DOHH2 (cell line): ENCODE measurements around the gene PHF2.

Experiments used
- H3F3A ChIP-seq: fragments of 200-600 bp; sonication (generic), shearing (Covaris generic); 2 replicates; pipeline ENCODE4 v1.6.0; 2016; ENCODE audit warnings: antibody characterized with exemption, mild to moderate bottlenecking; ENCODE audit not compliant: control insufficient read depth, insufficient read depth
- H3K27ac ChIP-seq: fragments of 200-600 bp; sonication (generic); 2 replicates; pipeline ENCODE4 v1.5.1; 2014; ENCODE audit warnings: low read depth, mild to moderate bottlenecking, low read length, moderate library complexity
- H3K27me3 ChIP-seq: fragments of 200-600 bp; sonication (generic); 2 replicates; pipeline ENCODE4 v1.6.1; 2014; ENCODE audit warnings: mild to moderate bottlenecking, low read length, mixed read lengths; ENCODE audit not compliant: control insufficient read depth
- H3K36me3 ChIP-seq: fragments of 200-600 bp; sonication (generic); 2 replicates; pipeline ENCODE4 v1.6.1; 2014; ENCODE audit warnings: mild to moderate bottlenecking, low read length, moderate library complexity, mixed read lengths; ENCODE audit not compliant: control insufficient read depth
- H3K4me1 ChIP-seq: fragments of 200-600 bp; sonication (generic); 2 replicates; pipeline ENCODE4 v1.6.1; 2014; ENCODE audit warnings: mild to moderate bottlenecking, low read length, mixed read lengths; ENCODE audit not compliant: control insufficient read depth
- H3K4me2 ChIP-seq: fragments of 200-600 bp; sonication (generic); 2 replicates; pipeline ENCODE4 v1.6.0; 2014; ENCODE audit warnings: mild to moderate bottlenecking, low read length, moderate library complexity
- H3K4me3 ChIP-seq: fragments of 200-600 bp; sonication (generic); 2 replicates; pipeline ENCODE4 v1.5.1; 2014; ENCODE audit warnings: mild to moderate bottlenecking, low read length, mixed read lengths
- H3K79me2 ChIP-seq: fragments of 200-600 bp; sonication (generic); 2 replicates; pipeline ENCODE4 v1.6.1; 2014; ENCODE audit warnings: mild to moderate bottlenecking, low read length, mixed read lengths; ENCODE audit not compliant: control insufficient read depth
- H3K9me2 ChIP-seq: fragments of 200-600 bp; sonication (generic); replicated peaks from 2 replicates; pipeline ENCODE4 v1.6.1; 2014; ENCODE audit warnings: mild to moderate bottlenecking, low read length, mixed read lengths; ENCODE audit not compliant: control insufficient read depth
- H3K9me3 ChIP-seq: fragments of 200-600 bp; sonication (generic); 2 replicates; pipeline ENCODE4 v1.6.1; 2014; ENCODE audit warnings: antibody characterized with exemption, low read length, mixed read lengths; ENCODE audit not compliant: control insufficient read depth, insufficient read depth
- H4K20me1 ChIP-seq: fragments of 200-600 bp; sonication (generic); 2 replicates; pipeline ENCODE4 v1.6.0; 2014; ENCODE audit warnings: low read depth, mild to moderate bottlenecking, antibody characterized with exemption, low read length, moderate library complexity; ENCODE audit not compliant: control insufficient read depth, insufficient read depth
- EZH2phosphoT487 ChIP-seq: fragments of 200-600 bp; sonication (generic); IDR thresholded peaks from 2 replicates; pipeline ENCODE4 v1.6.1; 2017; ENCODE audit warnings: borderline replicate concordance, mild to moderate bottlenecking, antibody characterized with exemption, low read length, moderate library complexity, mixed read lengths
- TF ChIP-seq, protein P1 (sequence below): fragments of 200-600 bp; sonication (generic); IDR thresholded peaks from one replicate; pipeline ENCODE4 v1.5.1; 2014; ENCODE audit warnings: antibody characterized with exemption, mild to moderate bottlenecking, low read depth, low read length; ENCODE audit not compliant: poor library complexity, severe bottlenecking

Gene PHF2

DNA sequence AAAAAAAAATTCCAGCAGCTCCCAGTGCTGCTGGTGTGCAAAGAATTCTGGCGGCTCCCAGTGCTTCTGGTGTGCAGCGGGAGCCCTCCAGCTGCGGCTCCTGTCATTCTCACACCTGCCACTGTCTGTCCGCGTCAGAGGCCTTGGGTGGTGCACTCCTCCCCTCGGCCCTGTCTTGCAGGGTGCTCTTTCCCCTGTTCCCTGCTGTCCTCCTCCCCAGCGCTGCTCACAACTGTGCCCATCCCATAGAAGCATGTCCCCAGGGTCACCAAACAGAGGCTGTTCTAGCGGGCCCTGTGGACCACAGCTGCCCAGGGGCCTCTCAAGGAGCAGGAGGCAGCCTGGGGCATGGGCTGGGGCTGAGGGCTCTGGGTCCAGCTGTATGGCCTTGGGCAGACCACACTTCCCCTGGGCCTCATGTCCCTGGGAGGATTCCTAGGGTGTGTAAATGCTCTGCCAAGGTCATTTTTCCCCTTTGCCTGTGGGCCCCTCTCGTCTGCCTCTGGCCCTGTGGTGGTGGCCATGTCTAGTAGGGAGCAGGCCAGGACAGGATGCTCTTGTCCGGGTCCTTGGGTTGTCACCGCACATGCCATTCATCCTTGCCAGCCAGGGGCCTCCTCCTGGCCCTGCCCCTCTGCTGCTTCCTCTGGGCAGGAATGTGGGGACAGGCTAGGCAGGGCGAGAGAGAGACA is 68.2 kb downstream of the PHF2 start:
- no peaks in the 10 kb centered on the region for H3K79me2 ChIP-seq
- H3K4me2 ChIP-seq = no peak overlapping the region
- TF ChIP-seq, protein P1, sequence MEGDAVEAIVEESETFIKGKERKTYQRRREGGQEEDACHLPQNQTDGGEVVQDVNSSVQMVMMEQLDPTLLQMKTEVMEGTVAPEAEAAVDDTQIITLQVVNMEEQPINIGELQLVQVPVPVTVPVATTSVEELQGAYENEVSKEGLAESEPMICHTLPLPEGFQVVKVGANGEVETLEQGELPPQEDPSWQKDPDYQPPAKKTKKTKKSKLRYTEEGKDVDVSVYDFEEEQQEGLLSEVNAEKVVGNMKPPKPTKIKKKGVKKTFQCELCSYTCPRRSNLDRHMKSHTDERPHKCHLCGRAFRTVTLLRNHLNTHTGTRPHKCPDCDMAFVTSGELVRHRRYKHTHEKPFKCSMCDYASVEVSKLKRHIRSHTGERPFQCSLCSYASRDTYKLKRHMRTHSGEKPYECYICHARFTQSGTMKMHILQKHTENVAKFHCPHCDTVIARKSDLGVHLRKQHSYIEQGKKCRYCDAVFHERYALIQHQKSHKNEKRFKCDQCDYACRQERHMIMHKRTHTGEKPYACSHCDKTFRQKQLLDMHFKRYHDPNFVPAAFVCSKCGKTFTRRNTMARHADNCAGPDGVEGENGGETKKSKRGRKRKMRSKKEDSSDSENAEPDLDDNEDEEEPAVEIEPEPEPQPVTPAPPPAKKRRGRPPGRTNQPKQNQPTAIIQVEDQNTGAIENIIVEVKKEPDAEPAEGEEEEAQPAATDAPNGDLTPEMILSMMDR = no peak
- no peak overlapping the region for H3K4me3 ChIP-seq
- peaks cover 24% of the 10 kb centered on the region for H3K36me3 ChIP-seq
- no peaks in the 10 kb centered on the region for H4K20me1 ChIP-seq
- H3K9me3 ChIP-seq = no peaks in the 10 kb centered on the region
- no peaks in the 10 kb centered on the region for H3K4me1 ChIP-seq
- H3K27ac ChIP-seq = no peak overlapping the region
- H3K9me2 ChIP-seq = no peaks in the 10 kb centered on the region
- H3F3A ChIP-seq = no peaks in the 10 kb centered on the region
- H3K27me3 ChIP-seq = no peaks in the 10 kb centered on the region

DNA sequence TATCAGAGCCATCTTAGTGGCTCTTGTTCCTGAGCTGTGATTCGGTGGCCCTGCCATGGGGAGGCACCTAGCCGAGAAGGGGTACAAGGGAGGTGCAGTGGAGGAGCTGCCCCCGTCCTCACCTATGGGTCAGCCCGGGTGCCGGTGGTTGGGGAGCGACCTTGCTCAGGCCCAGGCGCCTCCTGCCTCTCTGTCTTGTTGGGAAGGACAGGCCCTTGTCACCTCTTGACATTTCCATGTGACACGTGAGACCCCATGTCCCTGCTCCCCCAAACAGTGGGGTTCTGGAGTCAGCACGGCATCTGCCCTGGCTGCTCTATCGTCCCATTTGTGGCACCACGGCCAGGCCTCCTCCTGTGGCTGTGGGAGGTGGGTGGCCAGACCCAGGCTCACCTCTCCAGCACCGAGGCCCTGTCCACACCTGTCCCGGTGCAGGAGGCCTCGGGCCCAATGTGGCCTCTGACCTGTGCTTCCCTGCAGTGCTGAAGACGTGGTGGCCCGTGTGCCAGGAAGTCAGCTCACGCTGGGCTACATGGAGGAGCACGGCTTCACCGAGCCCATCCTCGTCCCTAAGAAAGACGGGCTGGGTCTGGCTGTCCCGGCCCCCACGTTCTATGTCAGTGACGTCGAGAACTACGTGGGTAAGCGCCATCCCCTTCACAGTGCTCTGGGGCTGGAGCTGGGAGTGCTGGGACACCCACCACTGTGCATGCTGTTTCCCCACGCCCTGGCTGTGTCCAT is 68.9 kb downstream of the PHF2 start:
- Histone ChIP-seq H3K36me3 (peaks cover 32% of the 10 kb centered on the region), H4K20me1 (no peaks in the 10 kb centered on the region), H3K4me3 (no peak overlapping the region), H3K27me3 (no peaks in the 10 kb centered on the region), H3K9me3 (no peaks in the 10 kb centered on the region), H3K27ac (no peak overlapping the region), H3F3A (no peaks in the 10 kb centered on the region), H3K79me2 (no peaks in the 10 kb centered on the region), H3K9me2 (no peaks in the 10 kb centered on the region), H3K4me2 (no peak overlapping the region), H3K4me1 (no peaks in the 10 kb centered on the region)
- TF ChIP-seq EZH2phosphoT487 = no peak

DNA sequence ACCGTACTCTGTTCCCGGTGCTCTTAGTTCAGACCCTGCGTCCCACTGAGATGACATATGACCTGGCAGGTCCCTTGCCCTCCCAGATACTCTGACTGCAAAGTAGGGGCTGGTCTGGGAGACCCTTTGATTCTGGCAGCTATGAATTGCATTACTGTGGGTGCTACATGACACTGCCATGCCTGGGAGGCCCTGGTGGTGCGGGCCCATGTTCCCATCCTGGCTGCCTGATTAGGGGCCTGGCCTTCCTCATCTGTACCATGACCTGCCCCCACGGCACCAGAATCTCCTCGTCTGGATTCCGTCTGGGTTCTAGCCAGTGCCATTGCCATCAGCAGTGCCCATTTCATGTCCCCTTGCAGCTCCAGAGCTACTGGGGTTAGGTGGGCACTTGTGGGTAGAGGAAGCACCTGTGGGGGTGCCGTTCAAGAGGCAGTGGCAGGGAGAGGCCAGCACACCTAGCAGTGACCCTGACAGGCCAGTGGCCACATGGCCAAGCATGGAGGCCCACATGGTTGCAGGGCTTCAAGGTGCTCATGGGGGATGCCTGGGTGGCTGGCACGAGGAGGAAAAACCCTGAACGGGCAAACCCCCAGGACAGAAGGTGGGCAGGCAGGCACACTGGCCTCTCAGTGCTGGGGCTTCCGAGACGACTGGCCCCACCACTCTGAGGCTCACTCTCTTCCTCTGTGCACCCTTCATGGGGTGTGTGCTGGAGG is 69.7 kb downstream of the PHF2 start:
- H3F3A ChIP-seq = no peaks in the 10 kb centered on the region
- no peak overlapping the region for H3K27ac ChIP-seq
- H3K9me2 ChIP-seq = no peaks in the 10 kb centered on the region
- H3K36me3 ChIP-seq = peaks cover 32% of the 10 kb centered on the region
- H3K4me1 ChIP-seq = no peaks in the 10 kb centered on the region
- H3K4me3 ChIP-seq = no peak overlapping the region
- H4K20me1 ChIP-seq = no peaks in the 10 kb centered on the region
- H3K79me2 ChIP-seq = no peaks in the 10 kb centered on the region
- no peak for TF ChIP-seq EZH2phosphoT487
- TF ChIP-seq, protein P1 = no peak
- no peak overlapping the region for H3K4me2 ChIP-seq
- H3K27me3 ChIP-seq = no peaks in the 10 kb centered on the region
- H3K9me3 ChIP-seq = no peaks in the 10 kb centered on the region
